HepG2 (cell line): ENCODE results near the gene SEC24A. TPM values are rescaled to one million over a fixed set of nuclear protein-coding genes. Genes with fewer than 3 reads are reported as not detected.

ENCODE experiments used
- ADNP ChIP-seq: sonication (generic); formaldehyde crosslinking; IDR thresholded peaks from 2 replicates; pipeline ENCODE4 v1.4.0; 2020; ENCODE audit warnings: missing genetic modification reagents
- BRD4 ChIP-seq: sonication (generic); formaldehyde crosslinking; IDR thresholded peaks from 2 replicates; pipeline ENCODE4 v1.4.0; 2020; ENCODE audit warnings: missing genetic modification reagents
- CREB3 ChIP-seq: sonication (generic); formaldehyde crosslinking; IDR thresholded peaks from 2 replicates; pipeline ENCODE4 v1.5.0; 2020; ENCODE audit warnings: missing genetic modification reagents
- DZIP1 ChIP-seq: sonication (generic); formaldehyde crosslinking; IDR thresholded peaks from 2 replicates; pipeline ENCODE4 v1.5.0; 2020; ENCODE audit warnings: mild to moderate bottlenecking, missing genetic modification reagents
- GATAD2A ChIP-seq: IDR thresholded peaks from 2 replicates; pipeline ENCODE4 v1.6.1; 2016
- GMEB2 ChIP-seq: IDR thresholded peaks from 2 replicates; pipeline ENCODE4 v1.6.1; 2016; ENCODE audit warnings: missing biosample characterization, missing genetic modification reagents, low read depth
- SNAPC4 ChIP-seq: sonication (generic); formaldehyde crosslinking; IDR thresholded peaks from 2 replicates; pipeline ENCODE4 v1.4.0; 2020; ENCODE audit warnings: mild to moderate bottlenecking, missing genetic modification reagents
- SRSF1 ChIP-seq: fragments of 200-400 bp; formaldehyde crosslinking; optimal IDR thresholded peaks from 2 replicates; pipeline ENCODE3; 2017; ENCODE audit warnings: mild to moderate bottlenecking, low read depth, low read length, moderate library complexity
- TRIM24 ChIP-seq: sonication (generic); formaldehyde crosslinking; IDR thresholded peaks from 2 replicates; pipeline ENCODE4 v1.8.0; 2022; ENCODE audit warnings: mild to moderate bottlenecking, missing genetic modification reagents
- ZNF350 ChIP-seq: sonication (generic); formaldehyde crosslinking; IDR thresholded peaks from 2 replicates; pipeline ENCODE4 v1.4.0; 2020; ENCODE audit warnings: mild to moderate bottlenecking, low read depth, missing genetic modification reagents, borderline replicate concordance
- ZNF501 ChIP-seq: sonication (generic); formaldehyde crosslinking; IDR thresholded peaks from 2 replicates; pipeline ENCODE4 v1.5.1; 2020; ENCODE audit warnings: mild to moderate bottlenecking, moderate library complexity, missing genetic modification reagents
- ZNF510 ChIP-seq: sonication (generic); formaldehyde crosslinking; IDR thresholded peaks from 2 replicates; pipeline ENCODE4 v1.4.0; 2020; ENCODE audit warnings: low read depth, mild to moderate bottlenecking, missing genetic modification reagents
- ZNF670 ChIP-seq: sonication (generic); formaldehyde crosslinking; IDR thresholded peaks from 2 replicates; pipeline ENCODE4 v1.8.0; 2022; ENCODE audit warnings: mild to moderate bottlenecking, missing genetic modification reagents, borderline replicate concordance
- polyA plus RNA-seq, 8 experiments: library from polyadenylated mRNA; depleted of rRNA in 3 of 8; stranded (reverse) in 7 of 8; unstranded in 1 of 8; fragments of >200 nt; fragmentation: Illumina TruSeq in 4 of 8; extraction: Trizol in 4 of 8; gene quantifications; 2 replicates each; pipeline versions ENCODE4 v1.2.1 to v1.2.3, GENCODE V29; 2011 to 2016; ENCODE audit warnings: low read depth in 4 of 8, missing spikeins in 1 of 8, mixed read lengths in 1 of 8; ENCODE audit not compliant: insufficient read depth in 1 of 8
- total RNA-seq, 5 experiments: library from RNA; depleted of rRNA; stranded (reverse); fragments of >200 nt; fragmentation: Illumina TruSeq; extraction: Trizol; gene quantifications; 2 replicates each; pipeline ENCODE4 v1.2.3, GENCODE V29; 2016; ENCODE audit warnings: low read depth in 1 of 5

Gene SEC24A
- total and polyA plus RNA-seq, 2 of the 13 experiments (the other 11 are each of a cell fraction or from before 2014, with no cell fraction given) = 30.5 to 56.8 TPM

DNA sequence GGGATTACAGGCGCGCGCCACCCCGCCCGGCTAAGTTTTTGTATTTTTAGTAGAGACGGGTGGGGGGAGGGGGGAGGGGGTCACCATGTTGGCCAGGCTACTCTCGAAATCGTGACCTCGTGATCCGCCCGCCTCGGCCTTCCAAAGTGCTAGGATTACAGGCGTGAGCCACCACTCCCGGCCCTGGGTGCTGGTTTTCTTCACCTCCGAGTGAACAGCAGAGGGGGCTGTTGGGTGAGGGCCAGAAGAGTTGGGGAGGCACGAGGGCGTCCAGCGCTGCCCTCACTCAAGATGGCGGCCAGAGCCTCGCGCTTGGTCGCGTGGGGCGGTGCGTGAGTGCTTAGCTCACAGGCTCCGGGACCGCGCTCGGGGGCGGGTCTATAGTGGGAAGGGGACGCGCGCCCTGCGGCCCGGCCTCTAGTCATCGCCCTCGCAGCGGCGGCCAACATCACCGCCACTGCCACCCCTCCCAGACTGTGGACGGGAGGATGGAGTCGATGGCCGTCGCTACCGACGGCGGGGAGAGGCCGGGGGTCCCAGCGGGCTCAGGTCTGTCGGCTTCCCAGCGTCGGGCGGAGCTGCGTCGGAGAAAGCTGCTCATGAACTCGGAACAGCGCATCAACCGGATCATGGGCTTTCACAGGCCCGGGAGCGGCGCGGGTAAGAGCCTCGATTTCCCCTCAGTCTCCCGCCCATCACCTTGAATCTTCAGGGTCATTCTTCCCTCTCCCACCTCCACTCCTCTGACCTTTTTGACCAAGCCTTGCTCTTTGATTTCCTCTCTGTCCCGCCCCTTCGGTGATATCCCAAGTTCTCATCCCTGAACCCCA lies 89.8 kb downstream of the SEC24A start, which contains the start of gene CAMLG (continued):
- TF ChIP-seq ZNF670 (CRISPR knock-in tag) (0 out of 2 replicates have a peak, but pooled peaks have one; percentile 41), ZNF510 (CRISPR knock-in tag) (peak; percentile 91), GMEB2 (CRISPR knock-in tag) (peak; percentile 91), SRSF1 (peak; percentile 35), ADNP (no peak), GATAD2A (CRISPR knock-in tag) (peak; percentile 79), SNAPC4 (CRISPR knock-in tag) (peak; percentile 88), ZNF501 (CRISPR knock-in tag) (peak; percentile 90), TRIM24 (CRISPR knock-in tag) (no peak), DZIP1 (CRISPR knock-in tag) (no peak; the same call in 1 of the 2 replicates), CREB3 (CRISPR knock-in tag) (0 out of 2 replicates have a peak, but pooled peaks have one; percentile 76), BRD4 (CRISPR knock-in tag) (peak; percentile 65; the same call in 1 of the 2 replicates), ZNF350 (CRISPR knock-in tag) (peak; percentile 98)
